GM19452 (cell line): Measurements from ENCODE around the gene EIF4E1B.

Experiments used
- ATAC-seq: cut with Tn5 transposase; IDR thresholded peaks from one replicate; pipeline ENCODE4 v1.9.1; 2021; ENCODE audit not compliant: unreplicated experiment

EIF4E1B gene

DNA sequence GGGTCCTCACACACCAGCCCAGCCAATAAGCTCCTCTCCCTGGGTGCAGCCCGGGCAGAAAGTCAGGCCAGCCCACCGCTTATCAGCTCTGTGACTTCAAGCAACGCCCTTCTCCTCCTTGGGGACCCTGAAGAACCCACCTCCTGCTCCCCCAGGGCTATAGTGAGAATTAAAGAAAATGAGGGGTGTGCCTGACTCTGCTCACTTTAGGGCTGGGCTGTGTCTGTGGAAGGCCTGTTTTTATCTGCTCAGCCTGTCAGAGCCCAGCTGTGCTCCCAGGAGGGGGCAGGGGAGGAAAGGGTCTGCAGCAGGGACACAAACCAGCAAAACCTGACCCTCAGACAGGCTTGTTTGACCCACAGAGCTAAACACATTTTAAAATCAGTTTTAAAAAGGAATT, 24.4 kb upstream of the EIF4E1B start:
- no peak for ATAC-seq

DNA sequence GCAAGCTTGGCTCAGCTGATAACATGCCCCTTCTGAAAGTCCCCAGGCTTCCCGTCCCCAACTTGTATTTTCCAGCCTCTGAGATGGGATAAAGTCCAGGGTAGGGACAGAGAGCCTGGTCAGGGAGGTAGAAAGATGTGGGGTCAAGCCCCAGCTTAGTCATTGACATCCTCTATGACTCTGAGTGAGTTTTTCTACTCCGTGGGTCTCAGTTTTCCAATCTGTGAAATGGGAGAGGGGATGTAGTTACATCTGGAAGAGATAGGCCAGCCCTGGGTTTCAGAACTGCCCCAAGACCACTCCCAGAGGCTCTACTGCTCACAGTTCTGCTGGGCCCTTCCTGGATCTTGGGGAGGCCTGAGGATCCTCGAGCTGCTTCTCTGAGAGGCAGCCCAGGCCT, 23.6 kb upstream of the EIF4E1B start:
- ATAC-seq = no peak

DNA sequence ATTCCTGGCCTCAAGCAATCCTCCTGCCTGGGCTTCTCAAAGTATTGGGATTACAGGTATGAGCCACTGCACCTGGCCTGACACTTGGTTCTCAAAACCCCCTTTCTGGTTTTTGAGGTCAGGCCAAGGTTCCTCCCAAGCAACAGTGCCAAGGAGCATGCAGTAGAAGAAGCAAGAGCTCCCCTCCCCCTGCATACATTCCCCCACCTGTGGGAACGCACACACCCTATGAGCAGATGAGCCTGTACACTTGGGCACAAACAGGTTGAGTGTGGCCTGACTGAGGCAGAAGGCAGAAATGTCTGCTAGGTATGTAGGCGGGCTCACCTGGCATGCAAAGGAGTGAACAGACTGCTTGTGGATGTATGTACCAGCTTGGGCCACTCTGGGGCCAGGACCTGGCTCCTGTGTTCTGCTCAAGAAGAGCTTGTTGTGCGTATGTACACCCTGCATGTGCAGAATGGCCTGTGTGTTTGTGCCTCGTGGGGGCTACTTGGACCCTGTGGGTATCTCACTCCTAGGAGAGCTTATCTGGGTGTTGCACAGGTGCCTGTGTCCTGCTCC, 22.3 kb upstream of the EIF4E1B start:
- no peak for ATAC-seq

DNA sequence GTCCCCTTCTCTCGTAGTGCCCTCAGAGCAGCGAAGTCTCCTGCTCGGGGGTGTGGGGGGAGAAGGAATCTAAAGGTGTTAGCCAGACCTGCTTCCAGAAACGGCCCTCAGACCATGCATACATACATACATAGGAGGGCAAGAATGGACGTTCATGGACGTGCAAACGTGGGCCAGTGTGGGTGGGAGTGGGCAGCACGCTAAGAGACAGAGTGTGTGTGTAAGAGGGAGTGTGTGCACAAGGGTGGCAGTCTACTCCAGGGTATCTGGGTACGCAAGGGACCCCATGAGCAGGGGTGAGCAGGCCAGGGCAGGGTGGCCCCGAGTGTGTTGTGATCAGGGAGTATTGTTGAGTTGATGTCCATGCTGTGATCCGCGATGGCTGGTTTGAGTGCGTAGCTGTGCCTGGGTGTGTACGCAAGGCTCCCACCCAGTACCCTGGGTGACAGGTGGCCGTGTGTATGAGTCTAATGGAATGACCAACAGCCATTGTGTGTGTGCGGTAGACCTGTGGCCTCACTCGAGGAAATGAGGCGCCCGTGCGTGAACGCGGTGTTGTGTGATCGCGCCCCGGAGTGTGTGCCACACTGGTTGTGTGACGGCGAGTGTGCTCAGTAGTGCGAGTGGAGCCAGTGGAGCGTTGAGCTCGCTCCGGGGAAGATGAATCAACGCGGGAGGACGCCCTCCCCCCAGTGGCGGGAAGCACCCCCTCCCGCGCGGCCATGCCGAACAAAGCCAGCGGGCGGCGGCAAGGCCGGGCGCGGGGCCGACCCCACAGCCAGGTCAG, 21.3 kb upstream of the EIF4E1B start:
- peak; percentile 33 for ATAC-seq

DNA sequence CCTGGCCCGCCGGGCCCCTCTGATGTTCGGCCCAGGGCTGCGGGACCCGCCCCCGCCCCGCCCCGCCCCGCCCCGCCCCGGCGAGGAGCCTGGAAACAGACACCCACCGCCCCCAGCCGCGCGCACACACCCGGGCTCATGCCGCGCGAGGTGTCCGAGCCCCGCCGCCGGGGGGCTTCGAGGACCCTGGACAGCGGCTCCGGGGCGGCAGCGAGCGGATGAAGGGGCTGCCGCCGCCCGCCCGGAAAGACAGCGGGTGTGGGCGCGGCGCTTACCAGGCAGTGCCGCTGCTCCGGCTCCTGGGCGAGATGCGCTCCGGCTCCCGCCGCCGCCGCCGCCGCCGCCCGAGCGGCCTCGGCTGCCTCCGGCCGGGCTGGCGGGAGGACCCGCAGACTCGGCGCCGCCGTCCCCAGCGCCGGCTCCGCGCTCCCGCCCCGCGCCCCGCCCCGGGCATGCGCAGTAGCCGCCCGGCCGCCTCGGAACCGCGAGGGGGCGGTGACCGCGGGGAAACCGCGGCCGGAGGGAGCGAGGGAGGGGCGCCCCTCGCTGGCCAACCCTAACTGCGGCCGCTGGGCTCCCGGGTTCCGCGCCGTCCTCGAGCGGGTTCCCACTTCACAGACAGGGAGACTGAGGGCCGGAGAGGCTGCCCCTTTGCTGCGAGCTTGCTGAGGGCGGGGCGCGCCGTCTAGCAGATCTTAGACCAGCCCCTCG, 20.6 kb upstream of the EIF4E1B start, which contains the start of gene GPRIN1:
GPRIN1 (minus strand) TSS at position 433 of the 711 bp plus-strand sequence. CDS start 10,322 bp downstream, outside the sequence.
- peak; percentile 62 for ATAC-seq

DNA sequence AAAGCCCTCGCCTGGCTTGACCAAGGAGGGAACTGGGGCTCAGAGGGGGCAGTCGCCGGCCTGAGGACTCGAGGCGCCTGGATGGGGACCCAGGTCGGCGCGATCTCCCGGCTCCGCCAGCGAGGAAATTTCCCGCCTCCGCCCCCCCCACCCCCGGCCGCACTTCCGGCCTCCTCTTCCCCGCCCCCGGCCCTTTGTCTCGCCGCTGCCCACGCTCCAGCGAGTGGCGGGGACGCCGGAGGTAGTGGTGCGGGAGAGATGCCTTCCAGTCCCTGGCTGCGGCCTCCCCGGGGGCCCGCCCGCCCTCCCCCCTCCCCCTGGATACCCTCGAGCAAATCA, 20.1 kb upstream of the EIF4E1B start:
- no peak for ATAC-seq

DNA sequence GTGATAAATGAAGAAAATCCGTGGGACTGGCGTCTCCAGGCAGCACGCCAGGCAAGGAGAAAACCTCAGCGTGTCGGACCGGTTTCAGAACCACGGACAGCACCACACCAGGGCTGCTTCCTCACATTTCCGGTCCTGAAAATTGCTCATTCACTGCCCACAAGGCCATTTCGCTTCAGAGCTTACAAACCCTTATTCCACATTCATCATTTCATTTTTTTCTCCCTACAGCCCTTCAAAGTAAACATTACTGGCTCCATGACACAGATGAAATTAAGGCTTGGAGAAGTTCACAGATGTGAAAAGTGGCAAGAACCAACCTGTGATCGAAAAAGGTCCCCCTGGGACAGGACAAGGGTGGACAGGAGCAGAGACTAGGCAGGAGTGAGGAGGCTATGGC, 19.0 kb upstream of the EIF4E1B start:
- ATAC-seq = no peak

DNA sequence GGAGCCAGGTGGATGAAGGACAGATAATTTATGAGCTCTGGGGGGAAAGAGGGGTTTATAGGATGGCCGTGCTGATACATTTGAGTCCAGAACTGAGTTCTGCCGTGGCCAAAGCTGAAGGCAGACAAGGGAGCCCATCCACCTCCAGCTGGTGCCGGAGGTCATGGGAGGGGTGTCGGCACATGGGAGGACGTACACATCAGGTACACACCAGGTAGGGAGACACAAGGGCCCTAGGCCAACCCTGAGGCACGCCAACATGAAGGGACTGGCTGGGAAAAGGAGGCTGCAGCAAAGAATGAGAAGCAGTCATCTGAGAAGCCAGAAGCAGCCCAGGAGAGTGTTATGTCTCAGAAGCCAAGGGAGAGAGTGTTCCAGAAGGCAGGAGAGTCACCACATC, 18.5 kb upstream of the EIF4E1B start:
- ATAC-seq = no peak

DNA sequence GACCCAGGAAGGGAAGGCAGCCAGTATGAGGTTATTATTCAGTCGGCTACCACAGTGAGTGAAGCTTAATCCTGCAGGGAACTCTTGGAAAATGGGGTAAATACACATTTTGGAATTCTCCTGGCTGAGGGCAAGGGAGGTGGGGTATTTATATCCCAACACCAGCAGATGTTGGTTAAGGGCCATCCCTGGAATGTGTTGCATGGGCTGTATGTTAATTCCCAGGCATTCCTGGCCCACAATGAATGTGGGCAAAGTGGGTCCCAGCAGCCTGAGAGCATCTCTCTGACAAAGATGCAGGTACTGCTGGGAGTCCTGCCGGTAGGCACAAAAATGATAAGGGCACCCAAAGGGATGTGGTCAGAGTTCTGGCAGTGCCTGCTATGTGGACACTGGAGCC, 17.6 kb upstream of the EIF4E1B start:
- no peak for ATAC-seq

DNA sequence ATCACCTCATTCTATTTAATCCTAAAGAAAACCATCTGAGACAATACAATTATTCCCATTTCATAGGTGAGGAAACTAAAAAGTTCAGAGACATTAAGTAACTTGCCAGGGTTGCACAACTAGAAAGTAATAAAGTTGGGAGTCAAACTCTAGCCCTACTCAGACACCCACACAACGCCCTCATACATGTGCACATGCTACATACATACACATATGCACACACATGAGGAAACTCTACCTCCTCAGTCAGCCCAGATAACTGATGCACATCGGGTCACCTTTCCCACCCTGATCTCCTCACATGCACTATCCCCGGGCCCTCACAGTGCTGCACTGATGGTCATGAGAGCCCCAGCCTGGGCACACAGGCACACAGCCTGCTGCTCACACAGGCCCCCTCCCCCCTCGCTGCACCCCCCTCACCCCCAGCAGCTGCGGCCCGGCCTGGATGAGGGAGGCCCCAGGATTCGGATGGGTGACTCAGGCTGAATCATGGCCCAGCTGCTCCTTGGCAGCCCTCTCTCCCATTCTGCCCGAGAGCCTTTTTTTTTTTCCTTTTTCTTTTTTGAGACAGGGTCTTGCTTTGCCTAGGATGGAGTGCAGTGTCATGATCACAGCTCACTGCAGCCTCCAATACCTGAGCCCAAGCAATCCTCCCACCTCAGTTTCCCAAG, 15.5 kb upstream of the EIF4E1B start:
- no peak for ATAC-seq

DNA sequence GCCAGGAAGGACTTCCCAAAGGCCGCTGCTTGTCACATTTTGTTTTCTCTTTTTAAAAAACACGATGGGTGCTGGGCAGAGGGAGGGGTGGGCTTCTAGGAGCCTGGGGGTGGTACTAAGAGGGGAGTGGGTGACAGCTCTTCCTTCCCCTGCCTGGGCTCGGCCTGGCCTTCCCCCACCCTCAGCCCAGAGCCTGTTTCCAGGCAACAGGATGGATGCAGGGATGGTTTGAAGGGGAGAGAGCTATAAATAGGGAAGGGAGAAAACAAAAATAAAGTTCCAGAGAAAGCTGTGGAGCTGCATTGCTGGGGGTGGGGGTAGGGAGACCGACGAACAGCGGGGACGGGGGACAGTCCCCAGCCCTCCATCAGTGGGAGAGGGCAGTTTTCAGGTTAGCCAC, 14.0 kb upstream of the EIF4E1B start:
- ATAC-seq = no peak

DNA sequence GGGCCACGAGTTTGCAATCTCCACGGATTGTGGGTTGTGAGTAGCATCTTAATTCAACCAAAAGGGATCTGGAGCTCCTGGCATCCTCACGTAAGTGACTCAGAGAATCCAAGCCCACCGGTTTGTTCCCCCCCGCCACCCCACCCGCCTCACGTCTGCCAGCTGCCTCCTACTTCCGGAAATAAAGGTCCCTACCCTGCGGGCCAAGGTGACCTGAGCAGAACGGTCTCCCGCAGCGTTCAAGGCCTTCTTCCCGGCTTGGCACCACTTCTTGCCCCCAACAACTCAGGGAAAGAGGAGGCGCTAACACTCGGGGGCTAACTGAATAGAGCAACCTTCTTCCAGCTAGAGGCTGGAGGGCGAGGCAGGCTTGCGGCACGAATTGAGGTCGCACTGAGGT, 11.7 kb upstream of the EIF4E1B start:
- no peak for ATAC-seq

DNA sequence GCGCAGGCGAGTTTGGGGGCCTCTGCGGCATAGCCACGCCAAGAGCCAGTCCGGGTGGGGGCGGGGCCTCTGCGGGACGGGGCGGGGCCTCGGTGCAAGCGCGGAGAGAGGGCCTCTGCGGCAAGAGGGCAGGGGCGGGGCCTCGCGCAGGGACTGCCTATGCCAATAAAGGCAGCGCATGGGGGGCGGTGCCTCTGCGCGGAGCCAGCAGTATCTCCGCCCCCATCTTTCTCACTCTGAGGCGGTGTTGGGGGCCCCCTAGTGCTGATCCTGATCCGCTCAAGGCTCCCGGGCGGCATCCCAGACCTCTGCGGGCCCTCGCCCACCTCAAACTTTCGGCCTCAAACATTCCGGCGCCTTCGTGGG, 11.3 kb upstream of the EIF4E1B start:
- peak; percentile 67 for ATAC-seq

DNA sequence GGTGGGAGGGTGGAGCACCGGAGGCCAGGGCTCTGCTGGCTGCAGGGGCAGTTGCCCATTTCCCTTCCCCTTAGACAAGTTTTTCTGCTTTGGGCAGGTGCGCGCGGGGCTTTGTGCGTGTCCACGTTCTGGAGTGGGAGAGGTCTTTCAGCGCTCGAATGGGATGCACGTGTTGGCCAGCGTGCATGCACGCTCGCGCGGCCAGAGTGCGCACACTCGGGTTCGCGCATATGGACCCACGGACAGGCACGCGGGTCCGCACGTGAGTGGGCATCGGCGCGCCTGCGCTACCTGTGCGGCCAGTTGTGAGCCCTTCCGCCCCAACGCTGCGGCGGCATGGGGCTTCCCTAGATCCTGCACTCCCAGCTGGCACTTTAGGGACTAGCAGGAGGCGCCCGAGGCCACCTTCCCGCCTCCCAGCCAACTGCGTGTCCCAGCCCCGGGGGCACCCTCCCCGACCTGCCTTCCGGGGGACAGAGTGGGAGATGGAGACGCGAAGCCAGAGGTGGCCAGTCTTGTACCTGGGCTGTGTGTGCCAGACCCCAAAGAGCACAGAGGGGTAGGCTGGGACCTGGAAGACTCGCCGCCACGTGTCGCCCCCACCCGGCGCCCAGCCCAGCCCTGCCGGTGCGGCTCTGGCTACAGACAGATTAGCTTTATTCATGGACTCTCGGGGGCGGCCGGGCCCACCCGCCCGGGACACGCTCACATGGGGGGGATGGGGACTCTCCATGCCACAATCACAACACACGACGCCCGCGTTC, 10.7 kb upstream of the EIF4E1B start:
- no peak for ATAC-seq

DNA sequence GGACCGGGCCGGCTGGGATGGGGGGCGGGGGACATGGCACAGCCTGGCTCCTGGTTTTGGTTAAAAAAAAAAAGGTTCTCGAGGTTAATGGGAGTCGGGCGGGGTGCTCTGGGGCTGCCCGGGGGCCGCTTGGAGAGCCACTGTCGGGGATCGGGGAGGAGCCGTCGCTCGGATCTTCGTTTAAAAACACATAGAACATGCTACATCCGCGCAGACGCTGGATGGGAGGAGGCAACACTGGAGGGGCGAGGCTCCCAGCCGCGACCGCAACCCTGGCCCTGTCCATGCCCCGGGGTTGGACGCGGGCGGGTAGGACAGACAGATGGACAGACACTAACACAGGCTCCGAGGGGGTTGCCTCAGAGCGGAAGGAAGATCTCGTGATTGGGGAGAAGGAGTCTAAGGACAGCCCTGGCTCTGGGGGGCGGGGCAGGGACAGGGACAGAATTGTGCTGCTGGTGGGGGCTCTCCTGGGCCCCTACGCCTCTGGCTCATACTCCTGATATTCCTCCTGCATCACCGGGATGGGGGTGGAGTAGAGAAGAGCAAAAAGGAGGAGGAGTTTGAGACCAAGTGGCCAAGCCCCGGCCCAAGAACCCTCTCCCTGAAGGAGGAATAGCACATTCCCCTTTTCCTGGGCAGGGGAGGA, 10.0 kb upstream of the EIF4E1B start:
- no peak for ATAC-seq

DNA sequence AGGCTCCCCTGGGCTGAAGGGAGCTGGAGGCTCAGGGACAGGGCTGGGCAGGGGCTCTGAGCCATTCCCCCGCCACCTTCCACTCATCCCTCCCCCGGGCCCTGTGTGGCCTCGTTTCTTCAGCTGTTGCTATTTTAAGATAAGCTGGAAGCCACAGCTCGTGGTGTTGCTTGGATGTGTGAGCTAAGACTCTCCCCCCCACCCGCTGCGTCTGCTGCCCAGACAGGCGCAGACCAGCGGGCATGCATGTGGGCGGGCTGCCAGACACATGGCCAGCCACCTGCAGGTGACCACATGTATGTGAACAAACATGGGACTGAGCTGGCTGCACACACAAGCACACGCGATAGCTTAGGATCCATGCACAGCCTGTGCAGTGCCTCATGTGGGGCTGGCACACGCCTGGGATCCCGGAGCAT, 8.8 kb upstream of the EIF4E1B start:
- ATAC-seq = no peak

DNA sequence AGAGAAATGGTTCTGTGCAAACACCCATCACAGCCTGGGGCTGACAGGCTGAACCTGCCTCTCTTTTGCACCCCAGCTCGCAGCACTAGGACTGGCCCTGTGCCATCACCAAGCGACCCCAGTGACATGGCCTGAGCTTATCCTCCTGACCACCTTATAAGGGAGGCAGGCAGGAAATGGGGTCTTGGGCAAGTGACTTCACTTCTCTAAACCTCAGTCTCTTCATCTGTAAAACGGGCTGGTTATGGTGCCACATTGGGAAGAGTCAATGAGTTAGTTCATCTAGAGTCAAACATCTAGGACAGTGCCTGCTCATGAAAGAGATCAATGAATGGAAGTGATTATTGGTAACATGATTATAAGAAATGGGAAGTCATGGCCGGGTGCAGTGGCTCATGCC, 6.3 kb upstream of the EIF4E1B start:
- ATAC-seq = no peak

DNA sequence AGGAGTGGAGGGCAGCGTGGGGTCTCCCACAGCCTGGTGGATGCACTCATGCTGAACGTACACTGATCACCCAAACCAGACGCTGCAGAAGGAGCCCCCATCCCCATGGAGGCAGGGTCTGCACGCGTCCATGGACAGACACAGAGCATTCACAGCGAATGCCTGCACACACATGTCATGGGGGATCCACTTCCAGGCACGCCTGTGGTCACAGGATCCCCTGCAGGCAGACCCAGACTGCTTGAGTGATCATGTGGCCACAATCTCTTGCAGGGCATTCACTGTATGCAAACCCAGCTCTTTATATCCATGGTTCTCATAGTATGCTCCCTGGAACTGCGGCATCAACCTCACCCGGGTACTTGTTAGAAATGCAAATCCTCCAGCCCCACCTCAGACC, 5.5 kb upstream of the EIF4E1B start:
- ATAC-seq = no peak

DNA sequence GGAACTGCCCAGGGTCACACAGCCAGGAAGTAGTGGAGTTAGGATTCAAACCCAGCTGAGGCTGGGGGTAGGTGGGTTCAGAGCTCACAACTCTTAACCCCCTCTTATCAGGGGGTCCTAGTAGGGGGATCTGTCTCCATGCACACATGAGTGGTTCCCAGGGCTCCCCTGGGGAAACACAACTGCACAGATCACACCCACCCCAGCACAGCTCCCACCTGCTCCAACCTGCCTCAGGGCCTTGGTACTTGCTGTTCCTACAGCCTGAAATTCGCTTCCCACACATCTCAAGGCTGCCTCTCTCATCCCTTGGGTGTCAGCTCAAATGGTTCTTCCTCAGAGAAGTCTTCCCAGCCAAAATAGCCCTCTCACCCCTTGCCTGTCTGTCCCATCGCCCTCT, 5.0 kb upstream of the EIF4E1B start:
- no peak for ATAC-seq
